Measurements from ENCODE around the gene LCN6.

GRCh38 chr9:136764301-136764891 lies 16.1 kb upstream of the LCN6 start, which contains the start of gene LCN15:
- TF ChIP-seq CTCF (conservative IDR thresholded peaks at IDR 0.05 in 1 of 2, IDR thresholded peaks at IDR 0.05 in 1 of 2; ENCODE audit: extremely low read depth in 1 of 2, insufficient read depth in 1 of 2, low read depth in 1 of 2, low read length in 2 of 2) (no peak), EZH2 (IDR thresholded peaks at IDR 0.05; ENCODE audit: borderline replicate concordance, low read length) (no peak)
